ENCODE results near the gene AHDC1. TPM values are rescaled to one million over a fixed set of nuclear protein-coding genes. Genes with fewer than 3 reads are reported as not detected.

The AHDC1 gene
- total RNA-seq, 1 experiment from 2014 or later: 33.7 TPM

DNA sequence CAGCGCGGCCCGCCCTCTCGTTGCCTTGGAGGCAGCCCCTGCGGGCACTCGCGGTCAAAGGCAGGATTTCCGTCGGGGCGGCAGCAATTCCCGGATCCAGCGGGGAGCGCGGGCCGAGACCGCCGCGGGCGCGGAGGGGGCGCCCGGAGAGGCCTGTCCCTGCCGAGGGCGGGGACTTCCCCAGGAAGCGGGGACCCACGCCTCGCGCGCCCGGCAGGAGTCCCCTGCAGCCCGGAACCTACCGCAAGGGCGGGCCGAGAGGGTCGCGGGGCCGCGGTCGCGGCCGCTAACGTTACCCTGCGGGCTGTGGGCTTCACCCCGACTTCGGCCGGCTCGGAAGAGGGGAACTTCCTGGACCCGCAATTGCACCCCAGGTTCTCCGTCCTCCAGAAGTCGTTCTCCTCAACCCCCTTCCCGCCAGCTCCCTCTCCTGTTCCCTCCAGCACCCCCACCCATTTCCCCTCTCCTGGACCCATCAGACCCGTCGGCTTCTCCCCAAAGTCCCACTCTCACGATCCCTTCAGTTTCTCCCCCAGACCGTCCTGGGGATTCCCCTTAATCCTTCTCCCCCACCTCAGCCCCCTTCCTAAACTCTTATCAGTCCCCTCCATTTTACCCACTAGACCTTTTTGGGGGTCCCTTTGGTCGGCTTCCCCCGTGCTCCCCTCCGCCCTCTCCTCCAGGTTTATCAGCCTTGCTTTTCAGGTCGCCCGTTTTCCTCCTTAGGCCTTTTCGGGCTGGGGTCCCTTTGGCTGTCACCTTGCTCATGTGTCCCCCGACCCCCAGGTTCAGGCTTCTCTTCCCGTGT lies 30.4 kb upstream of the AHDC1 start:
- no TSS peak for BruUV-seq (replicated peaks)
- POLR2A ChIA-PET: no interaction called here

More for the DNA sequence above, 30.4 kb upstream of the AHDC1 start:
- no peaks in the 10 kb centered on the region for H3K9me3 ChIP-seq (ENCODE audit: control insufficient read depth in 1 of 2, insufficient read depth in 1 of 2, low read depth in 1 of 2, low read length in 2 of 2)
- H3K4me2 ChIP-seq (ENCODE audit: low read length): no peak overlapping the region
- no peaks in the 10 kb centered on the region for H4K20me1 ChIP-seq (ENCODE audit: insufficient read depth)
- DNase-seq (ENCODE audit: low read depth, low spot score) (no peak), ATAC-seq (no peak)
- no peak overlapping the region for H3K4me3 ChIP-seq (replicated peaks in 1 of 2; ENCODE audit: low read depth in 1 of 2, low read length in 2 of 2)
- no peaks in the 10 kb centered on the region for H3K27me3 ChIP-seq (ENCODE audit: insufficient read depth, low read length)
- intact Hi-C loops (cut with micrococcal nuclease): no loop called here
- H3K4me1 ChIP-seq (ENCODE audit: control insufficient read depth in 1 of 2, insufficient read depth in 2 of 2, low read length in 2 of 2): peaks cover 0 to 6% of the 10 kb centered on the region in 2 experiments; a peak in 2 of 4 replicates
- no peaks in the 10 kb centered on the region for H3K79me2 ChIP-seq (ENCODE audit: insufficient read depth, low read length)
- ChIA-PET CTCF (no interaction called here), RAD21 (ENCODE audit: low non-redundant PET in 1 of 2, low total read pairs in 2 of 2, uncharacterized antibody in 2 of 2, unreplicated experiment in 2 of 2) (no interaction called here)
- H2AFZ ChIP-seq (ENCODE audit: low read depth, low read length, poor library complexity, severe bottlenecking): no peak overlapping the region
- TF ChIP-seq SIN3A (IDR thresholded peaks at IDR 0.05; ENCODE audit: low read depth) (no peak), SP1 (IDR thresholded peaks at IDR 0.05; ENCODE audit: low read depth) (no peak), EGR1 (IDR thresholded peaks at IDR 0.05; ENCODE audit: low read depth) (no peak), POLR2A (IDR thresholded peaks at IDR 0.05; ENCODE audit: borderline replicate concordance, extremely low read depth, insufficient read depth, insufficient read length) (no peak), YY1 (IDR thresholded peaks at IDR 0.05; ENCODE audit: extremely low read depth, insufficient replicate concordance, low read depth, low read length) (no peak), SRF (IDR thresholded peaks at IDR 0.05; ENCODE audit: low read depth) (no peak), ELF1 (IDR thresholded peaks at IDR 0.05; ENCODE audit: borderline replicate concordance, low read depth) (no peak), EZH2 (IDR thresholded peaks at IDR 0.05) (no peak), RAD21 (IDR thresholded peaks at IDR 0.05; ENCODE audit: low read depth) (no peak)
- TF ChIP-seq, protein P1, sequence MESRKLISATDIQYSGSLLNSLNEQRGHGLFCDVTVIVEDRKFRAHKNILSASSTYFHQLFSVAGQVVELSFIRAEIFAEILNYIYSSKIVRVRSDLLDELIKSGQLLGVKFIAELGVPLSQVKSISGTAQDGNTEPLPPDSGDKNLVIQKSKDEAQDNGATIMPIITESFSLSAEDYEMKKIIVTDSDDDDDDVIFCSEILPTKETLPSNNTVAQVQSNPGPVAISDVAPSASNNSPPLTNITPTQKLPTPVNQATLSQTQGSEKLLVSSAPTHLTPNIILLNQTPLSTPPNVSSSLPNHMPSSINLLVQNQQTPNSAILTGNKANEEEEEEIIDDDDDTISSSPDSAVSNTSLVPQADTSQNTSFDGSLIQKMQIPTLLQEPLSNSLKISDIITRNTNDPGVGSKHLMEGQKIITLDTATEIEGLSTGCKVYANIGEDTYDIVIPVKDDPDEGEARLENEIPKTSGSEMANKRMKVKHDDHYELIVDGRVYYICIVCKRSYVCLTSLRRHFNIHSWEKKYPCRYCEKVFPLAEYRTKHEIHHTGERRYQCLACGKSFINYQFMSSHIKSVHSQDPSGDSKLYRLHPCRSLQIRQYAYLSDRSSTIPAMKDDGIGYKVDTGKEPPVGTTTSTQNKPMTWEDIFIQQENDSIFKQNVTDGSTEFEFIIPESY (IDR thresholded peaks at IDR 0.05; ENCODE audit: extremely low read depth, insufficient replicate concordance, low read length): no peak
- TF ChIP-seq, protein P2, sequence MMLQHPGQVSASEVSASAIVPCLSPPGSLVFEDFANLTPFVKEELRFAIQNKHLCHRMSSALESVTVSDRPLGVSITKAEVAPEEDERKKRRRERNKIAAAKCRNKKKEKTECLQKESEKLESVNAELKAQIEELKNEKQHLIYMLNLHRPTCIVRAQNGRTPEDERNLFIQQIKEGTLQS (IDR thresholded peaks at IDR 0.05): no peak
- no peaks in the 10 kb centered on the region for H3K36me3 ChIP-seq (ENCODE audit: control insufficient read depth in 1 of 2, insufficient read depth in 2 of 2, low read length in 2 of 2)
- H3K9me2 ChIP-seq (ENCODE audit: insufficient read depth): no peaks in the 10 kb centered on the region
- no peak overlapping the region for H3K27ac ChIP-seq (ENCODE audit: low read depth, low read length)
- no peak overlapping the region for H3K9ac ChIP-seq (ENCODE audit: low read length)

All from HCT116 (cell line).